CD4-positive, alpha-beta T cell treated with Interleukin-10 for 1 hour (primary cell): ENCODE measurements around the gene ANKRD65.

Experiments
- DNase-seq: peaks from one replicate; pipeline ENCODE4 v3.0.0-alpha.2; 2020

ANKRD65 gene

GRCh38 chr1:1441002-1441888 is 20.2 kb upstream of the ANKRD65 start:
- DNase-seq = peak; percentile 55

- DNase-seq = no peak
Measured at GRCh38 chr1:1440262-1441001, 19.4 kb upstream of the ANKRD65 start.

DNA sequence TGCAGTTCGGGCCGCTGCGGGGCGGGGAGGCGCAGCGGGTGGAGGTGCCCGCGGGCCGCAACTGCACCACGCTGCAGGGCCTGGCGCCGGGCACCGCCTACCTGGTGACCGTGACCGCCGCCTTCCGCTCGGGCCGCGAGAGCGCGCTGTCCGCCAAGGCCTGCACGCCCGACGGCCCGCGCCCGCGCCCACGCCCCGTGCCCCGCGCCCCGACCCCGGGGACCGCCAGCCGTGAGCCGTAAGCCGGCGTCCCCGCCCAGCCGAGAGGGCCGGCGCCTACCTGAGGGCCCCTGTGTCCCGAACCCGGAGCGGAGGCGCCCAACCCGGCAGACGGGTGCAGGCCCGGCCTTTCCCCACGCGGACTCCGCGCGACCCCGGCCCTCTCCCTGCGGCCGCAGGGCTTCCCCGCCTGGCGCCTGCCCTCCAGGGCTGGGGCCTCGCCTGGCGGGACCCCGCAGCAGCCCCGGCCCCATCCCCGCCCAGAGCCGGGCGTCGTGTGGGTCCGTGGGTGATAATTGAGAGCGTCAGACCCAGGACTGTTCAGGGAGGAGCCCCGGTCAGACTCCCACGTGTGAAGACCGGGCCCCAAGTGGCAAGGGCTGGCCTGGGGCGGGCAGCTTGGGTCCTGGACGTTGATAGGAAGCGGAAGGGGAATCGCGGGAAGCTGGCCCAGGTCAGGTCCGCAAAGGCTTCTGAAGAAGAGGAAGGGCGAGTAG is 18.6 kb upstream of the ANKRD65 start:
- no peak for DNase-seq

GRCh38 chr1:1438531-1439381 is 17.7 kb upstream of the ANKRD65 start:
- no peak for DNase-seq

DNA sequence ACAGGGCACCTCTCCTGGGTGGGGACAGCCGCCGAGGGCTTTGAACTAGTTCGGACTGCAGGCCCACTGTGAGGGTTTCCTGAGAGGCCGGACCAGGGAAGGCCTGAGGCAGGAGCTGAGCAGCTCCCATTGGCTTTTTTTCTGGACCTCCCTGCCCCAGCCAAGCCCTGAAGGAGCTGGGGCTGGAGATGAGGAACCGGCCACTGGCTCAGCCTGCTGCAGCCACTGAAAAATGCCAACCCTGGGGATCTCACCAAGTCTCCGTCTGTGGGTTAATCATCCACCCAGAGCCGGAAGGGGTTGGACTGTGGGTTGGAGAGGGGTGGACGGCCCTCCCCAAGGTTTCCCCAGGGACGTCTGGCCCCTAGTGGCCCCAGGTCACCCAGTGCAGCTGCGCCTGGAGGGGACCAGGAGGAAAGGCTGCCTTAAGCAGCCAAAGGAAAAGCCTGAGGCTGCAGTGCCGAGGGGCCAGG is 16.9 kb upstream of the ANKRD65 start:
- no peak for DNase-seq

GRCh38 chr1:1437033-1437903 is 16.2 kb upstream of the ANKRD65 start:
- DNase-seq = no peak

- no peak for DNase-seq
Measured at GRCh38 chr1:1436630-1437032, 15.6 kb upstream of the ANKRD65 start.

DNA sequence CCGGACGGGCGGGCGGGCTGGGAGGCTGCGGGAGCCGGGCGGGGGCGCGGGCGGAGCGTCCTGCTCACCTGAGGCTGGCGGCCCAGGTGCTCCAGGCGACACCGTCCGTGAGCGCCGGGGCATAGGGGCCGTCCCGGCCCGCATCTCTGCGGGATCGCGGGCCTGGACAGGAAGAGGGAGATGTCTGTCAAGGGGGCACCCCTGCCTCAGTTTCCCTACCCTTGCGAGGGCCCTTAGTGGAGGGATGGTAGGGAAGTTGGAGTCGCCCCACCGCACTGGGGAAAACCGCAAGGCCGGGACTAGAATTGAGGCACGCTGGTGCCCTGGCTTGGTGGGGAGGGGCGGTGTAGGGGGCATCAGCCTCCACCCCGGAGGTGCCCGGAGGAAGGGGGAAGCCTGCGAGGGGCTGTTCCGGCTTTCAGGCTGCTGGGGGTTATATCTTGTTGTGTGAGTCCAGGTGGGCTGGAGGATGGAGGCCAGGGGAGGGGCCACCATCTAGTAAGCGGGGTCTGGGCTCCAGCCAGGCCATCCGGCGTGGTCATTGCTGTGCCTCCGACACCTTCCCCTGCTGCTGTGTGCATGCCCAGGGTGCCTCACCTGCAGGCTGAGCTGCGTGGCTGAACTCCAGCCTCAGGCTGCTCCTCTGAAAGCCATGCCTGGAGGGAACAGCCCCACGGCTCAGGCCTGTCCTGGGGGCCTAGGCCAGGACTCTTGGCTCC is 15.0 kb upstream of the ANKRD65 start:
- no peak for DNase-seq

DNA sequence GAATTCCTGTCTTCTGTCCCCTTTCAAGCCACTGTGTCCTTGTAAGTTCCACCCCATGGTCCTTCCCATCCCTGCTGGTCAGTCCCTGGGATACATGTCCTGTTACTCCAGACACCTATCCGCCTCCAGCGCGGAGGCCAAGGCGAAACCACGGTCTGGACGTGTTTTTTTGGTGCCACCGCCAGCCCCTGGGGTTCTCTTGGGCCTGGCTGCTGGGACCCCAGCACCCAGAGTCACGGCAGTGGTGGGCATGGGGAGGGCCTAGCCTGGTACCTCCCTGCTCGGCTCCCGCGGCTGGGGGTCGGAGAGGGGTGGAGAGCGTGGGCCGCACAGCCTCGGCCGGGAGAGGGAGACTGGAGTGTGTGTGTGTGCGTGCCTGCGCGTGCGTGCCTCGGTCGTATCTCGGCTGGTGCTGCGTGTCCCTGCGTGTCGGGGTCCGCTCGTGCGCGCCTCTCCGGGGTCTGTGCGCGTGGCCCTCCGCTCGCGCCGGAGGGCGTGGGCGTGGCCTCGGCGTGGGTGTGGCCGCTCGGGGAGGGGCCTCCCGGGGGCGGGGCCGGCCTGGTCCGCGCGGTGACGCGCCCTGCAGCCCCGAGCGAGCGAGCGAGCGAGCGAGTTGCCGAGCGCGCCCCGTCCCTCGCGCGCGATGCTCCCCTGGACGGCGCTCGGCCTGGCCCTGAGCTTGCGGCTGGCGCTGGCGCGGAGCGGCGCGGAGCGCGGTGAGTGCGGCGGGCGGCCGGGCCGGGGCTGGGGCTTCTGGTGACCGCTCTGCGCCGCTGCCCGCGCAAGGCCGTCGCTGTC is 14.2 kb upstream of the ANKRD65 start, which contains the start of gene VWA1:
VWA1 (plus strand) TSS at position 585 of the 798 bp plus-strand sequence; CDS start at position 644, 59 bp downstream.
- peak; percentile 67 for DNase-seq

DNA sequence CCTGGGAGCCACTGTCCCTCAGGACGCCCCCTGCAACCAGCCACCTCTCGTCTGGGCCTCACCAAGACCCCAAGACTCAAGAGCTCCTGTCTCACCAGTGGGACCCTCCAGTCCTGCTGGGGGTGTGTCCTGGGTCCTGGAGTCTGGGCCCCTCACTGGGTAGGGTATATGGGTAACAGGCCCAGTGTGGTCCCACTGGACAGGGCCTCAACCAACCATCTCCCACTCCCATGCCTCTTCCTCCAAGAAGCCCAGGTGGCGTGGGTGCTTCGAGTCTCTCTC is 13.7 kb upstream of the ANKRD65 start:
- DNase-seq = no peak

DNA sequence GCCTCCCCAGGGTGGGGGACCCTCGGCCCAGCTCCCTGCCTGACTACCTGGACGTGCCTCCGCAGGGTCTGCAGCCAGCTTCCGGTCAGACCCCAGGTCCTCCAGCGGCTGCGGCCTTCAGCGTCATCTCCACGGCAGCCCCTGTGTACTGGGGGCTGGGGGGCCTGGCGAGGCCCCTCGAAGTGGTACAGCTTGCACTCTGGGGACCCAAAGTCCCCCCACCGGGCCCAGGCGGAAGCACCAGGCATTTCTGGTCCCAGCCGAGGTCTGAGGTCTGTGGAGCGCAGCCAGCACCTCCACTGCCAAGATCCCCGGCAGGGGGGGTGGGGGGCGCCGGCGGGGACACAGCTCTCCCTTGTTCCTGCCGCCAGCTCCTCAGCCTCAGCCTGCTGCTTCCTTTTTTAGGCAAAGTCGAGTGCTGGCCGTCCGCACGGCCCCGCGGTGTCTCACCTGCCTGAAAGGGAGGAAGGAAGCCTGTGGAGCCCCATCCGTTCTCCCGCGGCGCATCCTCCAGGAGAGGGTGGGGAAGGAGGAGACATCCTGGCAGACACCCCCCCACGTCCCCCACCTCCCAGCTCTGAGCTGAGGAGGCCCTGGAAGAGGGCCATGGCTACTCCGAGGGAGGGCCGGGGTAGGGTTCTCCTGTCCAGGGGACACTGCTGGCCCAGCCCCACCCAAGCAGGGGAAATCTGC is 13.2 kb upstream of the ANKRD65 start:
- DNase-seq = no peak

GRCh38 chr1:1433804-1434130 is 12.7 kb upstream of the ANKRD65 start:
- no peak for DNase-seq

- DNase-seq = no peak
Measured at GRCh38 chr1:1432951-1433803, 12.1 kb upstream of the ANKRD65 start.

- no peak for DNase-seq
Measured at GRCh38 chr1:1432274-1432950, 11.3 kb upstream of the ANKRD65 start.

- no peak for DNase-seq
Measured at GRCh38 chr1:1431845-1432273, 10.8 kb upstream of the ANKRD65 start.

DNA sequence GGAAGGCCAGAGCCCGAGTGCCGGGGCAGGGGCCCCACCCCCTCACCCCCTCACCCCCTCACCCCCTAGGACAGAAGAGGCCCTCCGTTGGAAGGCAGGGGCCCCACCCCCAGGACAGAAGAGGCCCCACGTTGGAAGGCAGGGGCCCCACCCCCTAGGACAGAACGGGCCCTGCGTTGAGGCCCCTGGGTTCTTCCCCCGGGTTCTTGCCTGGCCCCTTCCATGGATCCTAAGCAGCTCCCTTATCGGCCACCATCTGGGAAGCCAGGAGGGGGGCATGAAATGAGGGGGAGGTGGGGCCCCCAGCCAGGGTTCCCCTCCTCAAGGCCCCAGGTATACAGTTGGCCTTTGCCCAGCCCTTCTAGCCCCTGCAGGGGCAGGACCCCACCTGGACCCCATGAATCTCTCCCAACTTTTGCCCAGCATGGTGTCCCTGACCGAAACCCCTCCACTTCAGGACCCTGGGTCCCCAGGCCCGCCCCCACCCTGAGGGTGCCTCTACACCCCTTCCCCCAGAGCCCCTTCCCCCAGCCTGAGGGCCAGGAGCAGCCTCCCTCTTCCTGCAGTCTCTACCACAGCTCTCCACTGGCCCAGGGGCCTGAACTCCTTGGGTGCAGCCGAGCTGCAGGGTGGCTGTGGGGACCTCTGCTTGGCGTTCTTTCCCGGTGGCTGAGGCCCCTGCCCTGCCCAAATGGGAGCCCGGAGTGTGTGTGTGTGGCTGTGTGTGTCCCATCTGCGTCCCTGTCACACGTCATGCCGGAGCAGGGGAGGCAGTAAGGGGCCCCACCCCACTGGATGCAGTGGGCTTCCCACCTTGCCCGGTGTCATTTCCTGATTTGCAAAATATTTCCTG is 10.1 kb upstream of the ANKRD65 start:
- DNase-seq = no peak
